Measurements from ENCODE around the gene ANKRD27. TPM values are rescaled to one million over a fixed set of nuclear protein-coding genes. Genes with fewer than 3 reads are reported as not detected.

Gene ANKRD27
- total RNA-seq, 4 donors from 2014 or later = 19.5 to 29.2 (median 21.5) TPM

- H3K27ac ChIP-seq = no peak overlapping the region
- 80 to 94% methylated on average over 1 to 19 of the region's 23 CpGs for WGBS, 2 donors
- intact Hi-C loops (cut with DNase I) = no loop called here
- no peak for DNase-seq
- H3K27me3 ChIP-seq = no peaks in the 10 kb centered on the region
- no peak overlapping the region for H3K4me3 ChIP-seq
- TF ChIP-seq POLR2A (IDR thresholded peaks at IDR 0.05) (no peak), CTCF (IDR thresholded peaks at IDR 0.05) (no peak)
- H3K36me3 ChIP-seq = peaks cover 42 to 100% (median 52%) of the 10 kb centered on the region in 3 donors
- no peaks in the 10 kb centered on the region for H3K4me1 ChIP-seq
- H3K9me3 ChIP-seq = no peaks in the 10 kb centered on the region
Observed at GRCh38 chr19:32619051-32619685, 55.8 kb downstream of the ANKRD27 start.

DNA sequence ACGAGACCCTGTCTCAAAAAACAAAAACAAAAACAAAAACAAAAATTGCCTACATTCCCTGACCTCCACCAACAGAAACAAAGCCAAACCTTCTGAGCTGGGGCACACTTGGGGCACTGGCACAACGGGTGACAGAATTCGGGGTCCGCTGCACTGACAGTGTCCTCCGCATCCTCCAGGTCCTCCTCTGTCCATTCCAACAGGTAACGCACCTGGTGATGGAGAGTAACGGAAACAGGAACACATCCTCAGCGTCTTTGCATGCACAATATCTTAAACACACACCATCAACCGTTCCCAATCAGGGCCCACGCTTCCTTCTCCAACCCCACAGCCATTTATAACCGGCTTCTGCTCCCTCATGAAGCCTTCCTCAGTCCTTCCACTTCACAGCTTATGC lies 59.4 kb downstream of the ANKRD27 start:
- WGBS, 2 donors = 89% methylated on average over 11 of the region's 11 CpGs
- no peak overlapping the region for H3K4me3 ChIP-seq
- H3K36me3 ChIP-seq = peaks cover 34 to 100% (median 37%) of the 10 kb centered on the region in 3 donors
- no peak overlapping the region for H3K27ac ChIP-seq
- intact Hi-C loops (cut with DNase I) = no loop called here
- no peaks in the 10 kb centered on the region for H3K27me3 ChIP-seq
- no peaks in the 10 kb centered on the region for H3K4me1 ChIP-seq
- TF ChIP-seq CTCF (IDR thresholded peaks at IDR 0.05) = no peak
- TF ChIP-seq POLR2A (IDR thresholded peaks at IDR 0.05) = no peak
- no peak for DNase-seq
- no peaks in the 10 kb centered on the region for H3K9me3 ChIP-seq

- 98 to 100% methylated on average over 2 to 7 of the region's 7 CpGs for WGBS, 2 donors
- Histone ChIP-seq H3K36me3 (peaks cover 34 to 97% (median 36%) of the 10 kb centered on the region in 3 donors), H3K9me3 (no peaks in the 10 kb centered on the region), H3K27ac (no peak overlapping the region), H3K4me1 (no peaks in the 10 kb centered on the region), H3K4me3 (no peak overlapping the region), H3K27me3 (no peaks in the 10 kb centered on the region)
- intact Hi-C loops (cut with DNase I) = no loop called here
- no peak for DNase-seq
- TF ChIP-seq CTCF (IDR thresholded peaks at IDR 0.05) (no peak), POLR2A (IDR thresholded peaks at IDR 0.05) (no peak)
Observed at GRCh38 chr19:32614916-32615315, 60.1 kb downstream of the ANKRD27 start.

- H3K27me3 ChIP-seq = no peaks in the 10 kb centered on the region
- no peak overlapping the region for H3K27ac ChIP-seq
- H3K36me3 ChIP-seq = peaks cover 22 to 97% (median 25%) of the 10 kb centered on the region in 3 donors
- DNase-seq = no peak
- WGBS, 2 donors = 65 to 78% methylated on average over 4 of the region's 4 CpGs
- intact Hi-C loops (cut with DNase I) = no loop called here
- no peak overlapping the region for H3K4me3 ChIP-seq
- TF ChIP-seq POLR2A (IDR thresholded peaks at IDR 0.05) (no peak), CTCF (IDR thresholded peaks at IDR 0.05) (no peak)
- H3K4me1 ChIP-seq = no peaks in the 10 kb centered on the region
- no peaks in the 10 kb centered on the region for H3K9me3 ChIP-seq
Observed at GRCh38 chr19:32613008-32613407, 62.0 kb downstream of the ANKRD27 start.

GRCh38 chr19:32611161-32611560 lies 63.8 kb downstream of the ANKRD27 start:
- no peaks in the 10 kb centered on the region for H3K9me3 ChIP-seq
- no peak overlapping the region for H3K27ac ChIP-seq
- DNase-seq = no peak
- WGBS, 2 donors = 92 to 93% methylated on average over 5 of the region's 5 CpGs
- H3K36me3 ChIP-seq = peaks cover 18 to 97% (median 26%) of the 10 kb centered on the region in 3 donors
- no peak for TF ChIP-seq CTCF (IDR thresholded peaks at IDR 0.05)
- TF ChIP-seq POLR2A (IDR thresholded peaks at IDR 0.05) = no peak
- intact Hi-C loops (cut with DNase I) = no loop called here
- no peaks in the 10 kb centered on the region for H3K27me3 ChIP-seq
- no peak overlapping the region for H3K4me3 ChIP-seq
- H3K4me1 ChIP-seq = no peaks in the 10 kb centered on the region

All from esophagus squamous epithelium (tissue), 5 donors.